Dendritic cell treated with granulocyte-macrophage colony-stimulating factor and Interleukin-4, amounts not matched to agents 40 ng/mL and 50 ng/mL, for 4 days (primary cell): ENCODE results near the gene SERPINE1.
"Not testable (repeated sequence)": the region's sequence is repeated elsewhere in the genome, so short reads cannot be mapped to it uniquely, and the experiment has no call there.

Experiments
- H3K27ac Mint-ChIP-seq: one replicate; pipeline ENCODE4 v1.8.0; 2022; ENCODE audit warnings: mild to moderate bottlenecking, mixed read lengths
- H3K27me3 Mint-ChIP-seq: one replicate; pipeline ENCODE4 v1.8.0; 2022; ENCODE audit warnings: mild to moderate bottlenecking, mixed read lengths
- H3K36me3 Mint-ChIP-seq: one replicate; pipeline ENCODE4 v1.8.0; 2022; ENCODE audit warnings: low read depth, mixed read lengths
- H3K4me1 Mint-ChIP-seq: one replicate; pipeline ENCODE4 v1.8.0; 2022; ENCODE audit warnings: low read depth, mixed read lengths
- H3K4me3 Mint-ChIP-seq: one replicate; pipeline ENCODE4 v1.8.0; 2022; ENCODE audit warnings: mild to moderate bottlenecking, moderate library complexity, mixed read lengths
- H3K9me3 Mint-ChIP-seq: one replicate; pipeline ENCODE4 v1.8.0; 2022; ENCODE audit warnings: mixed read lengths
- intact Hi-C: fragments of 100-400 bp; cut with micrococcal nuclease; formaldehyde crosslinking; loops from one replicate; pipeline ENCODE4 v1.15.0; 2022

The SERPINE1 gene

DNA sequence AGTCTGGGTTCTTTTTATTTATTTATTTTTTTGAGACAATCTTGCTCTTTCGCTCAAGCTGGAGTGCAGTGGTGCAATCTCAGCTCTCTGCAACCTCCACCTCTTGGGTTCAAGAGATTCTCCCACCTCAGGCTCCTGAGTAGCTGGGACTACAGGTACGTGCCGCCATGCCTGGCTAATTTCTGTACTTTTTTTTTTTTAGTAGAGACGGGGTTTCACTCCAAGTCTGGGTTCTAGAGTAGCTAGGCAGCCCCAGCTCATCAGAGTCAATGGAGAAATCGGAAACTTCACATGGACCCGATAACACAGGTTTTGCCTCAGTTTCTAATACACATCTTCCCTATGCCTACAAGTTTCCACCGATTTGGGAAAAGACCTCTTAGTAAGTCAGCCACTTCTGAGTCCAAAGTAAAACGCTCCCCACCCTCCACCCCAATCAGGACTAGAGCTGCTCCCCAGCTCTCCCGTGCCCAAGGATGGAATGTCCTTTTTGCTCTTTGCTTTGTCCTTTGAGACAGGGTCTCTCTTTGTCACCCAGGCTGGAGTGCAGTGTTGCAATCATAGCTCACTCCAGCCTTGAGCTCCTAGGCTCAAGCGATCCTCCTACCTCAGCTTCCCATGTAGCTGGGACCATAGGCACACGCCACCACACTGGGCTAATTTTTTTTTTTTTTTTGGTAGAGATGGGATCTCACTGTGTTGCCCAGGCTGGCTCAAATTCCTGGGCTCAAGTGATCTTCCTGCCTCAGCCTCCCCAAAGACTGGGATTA lies 3.8 kb upstream of the SERPINE1 start:
- Mint-ChIP-seq H3K9me3 (no peaks in the 10 kb centered on the region), H3K27me3 (peaks cover 83% of the 10 kb centered on the region), H3K4me1 (peaks cover 70% of the 10 kb centered on the region), H3K36me3 (no peaks in the 10 kb centered on the region), H3K4me3 (no peak overlapping the region), H3K27ac (no peak overlapping the region)
- intact Hi-C loops = no loop called here

DNA sequence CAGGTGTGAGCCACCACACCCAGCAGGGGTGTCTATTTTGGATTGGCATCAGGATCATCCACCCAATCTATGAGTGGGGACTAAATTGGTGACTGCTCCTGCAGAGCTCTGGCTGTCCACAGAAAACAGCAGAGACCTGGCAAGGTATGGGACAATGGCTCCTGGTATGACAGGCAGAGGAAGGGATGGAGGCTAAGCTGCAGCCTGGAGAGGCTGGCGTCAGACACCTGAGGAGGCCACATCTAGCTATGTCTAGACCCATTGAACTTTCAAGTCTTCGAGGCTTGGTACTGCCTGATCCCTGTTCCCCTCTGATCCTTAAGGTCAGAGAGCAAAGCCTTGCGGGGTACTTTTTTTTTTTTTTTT lies 3.2 kb upstream of the SERPINE1 start:
- no peaks in the 10 kb centered on the region for H3K36me3 Mint-ChIP-seq
- H3K27me3 Mint-ChIP-seq = peaks cover 83% of the 10 kb centered on the region
- intact Hi-C loops = no loop called here
- H3K9me3 Mint-ChIP-seq = no peaks in the 10 kb centered on the region
- H3K4me3 Mint-ChIP-seq = no peak overlapping the region
- H3K4me1 Mint-ChIP-seq = peaks cover 70% of the 10 kb centered on the region
- H3K27ac Mint-ChIP-seq = no peak overlapping the region

DNA sequence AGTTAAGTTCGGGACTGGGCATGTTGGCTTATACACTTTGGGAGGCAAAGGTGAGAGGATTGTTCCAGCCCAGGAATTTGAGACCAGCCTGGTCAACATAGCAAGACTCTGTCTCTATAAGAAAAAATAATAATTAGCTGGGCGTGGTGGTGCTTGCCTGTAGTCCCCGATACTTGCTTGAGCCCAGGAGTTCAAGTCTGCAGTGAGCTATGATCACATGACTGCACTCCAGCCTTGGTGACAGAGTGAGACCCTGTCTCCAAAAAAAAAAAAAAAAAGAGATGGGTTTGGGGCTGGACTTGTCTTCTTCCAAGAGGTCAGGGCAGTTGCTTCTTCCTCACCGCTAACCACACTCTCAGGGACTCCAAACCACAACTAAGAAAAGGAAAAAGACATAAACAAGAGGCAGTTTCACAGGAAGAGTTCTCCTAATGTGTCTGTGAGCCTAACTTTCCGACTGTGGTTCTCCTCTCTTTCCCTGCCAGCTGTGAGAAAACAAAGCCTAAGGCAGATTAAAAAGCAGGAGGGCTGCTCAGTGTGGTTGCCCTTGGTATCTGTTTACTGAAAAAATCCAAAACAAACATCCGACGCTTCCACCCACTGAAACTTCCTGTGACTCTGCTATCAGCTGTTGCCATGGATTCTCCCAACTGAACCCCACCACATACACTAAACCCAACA lies 2.4 kb upstream of the SERPINE1 start:
- Mint-ChIP-seq H3K36me3 (no peaks in the 10 kb centered on the region), H3K4me1 (peaks cover 74% of the 10 kb centered on the region), H3K27me3 (peaks cover 80% of the 10 kb centered on the region), H3K27ac (peak overlapping the region; percentile 30), H3K9me3 (no peaks in the 10 kb centered on the region), H3K4me3 (peak overlapping the region; percentile 35)
- intact Hi-C loops = no loop called here

DNA sequence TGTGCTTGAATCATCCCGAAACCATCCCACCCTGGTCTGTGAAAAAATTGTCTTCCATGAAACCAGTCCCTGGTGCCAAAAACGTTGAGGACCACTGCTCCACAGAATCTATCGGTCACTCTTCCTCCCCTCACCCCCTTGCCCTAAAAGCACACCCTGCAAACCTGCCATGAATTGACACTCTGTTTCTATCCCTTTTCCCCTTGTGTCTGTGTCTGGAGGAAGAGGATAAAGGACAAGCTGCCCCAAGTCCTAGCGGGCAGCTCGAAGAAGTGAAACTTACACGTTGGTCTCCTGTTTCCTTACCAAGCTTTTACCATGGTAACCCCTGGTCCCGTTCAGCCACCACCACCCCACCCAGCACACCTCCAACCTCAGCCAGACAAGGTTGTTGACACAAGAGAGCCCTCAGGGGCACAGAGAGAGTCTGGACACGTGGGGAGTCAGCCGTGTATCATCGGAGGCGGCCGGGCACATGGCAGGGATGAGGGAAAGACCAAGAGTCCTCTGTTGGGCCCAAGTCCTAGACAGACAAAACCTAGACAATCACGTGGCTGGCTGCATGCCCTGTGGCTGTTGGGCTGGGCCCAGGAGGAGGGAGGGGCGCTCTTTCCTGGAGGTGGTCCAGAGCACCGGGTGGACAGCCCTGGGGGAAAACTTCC lies 784 bp upstream of the SERPINE1 start:
- peaks cover 89% of the 10 kb centered on the region for H3K4me1 Mint-ChIP-seq

DNA sequence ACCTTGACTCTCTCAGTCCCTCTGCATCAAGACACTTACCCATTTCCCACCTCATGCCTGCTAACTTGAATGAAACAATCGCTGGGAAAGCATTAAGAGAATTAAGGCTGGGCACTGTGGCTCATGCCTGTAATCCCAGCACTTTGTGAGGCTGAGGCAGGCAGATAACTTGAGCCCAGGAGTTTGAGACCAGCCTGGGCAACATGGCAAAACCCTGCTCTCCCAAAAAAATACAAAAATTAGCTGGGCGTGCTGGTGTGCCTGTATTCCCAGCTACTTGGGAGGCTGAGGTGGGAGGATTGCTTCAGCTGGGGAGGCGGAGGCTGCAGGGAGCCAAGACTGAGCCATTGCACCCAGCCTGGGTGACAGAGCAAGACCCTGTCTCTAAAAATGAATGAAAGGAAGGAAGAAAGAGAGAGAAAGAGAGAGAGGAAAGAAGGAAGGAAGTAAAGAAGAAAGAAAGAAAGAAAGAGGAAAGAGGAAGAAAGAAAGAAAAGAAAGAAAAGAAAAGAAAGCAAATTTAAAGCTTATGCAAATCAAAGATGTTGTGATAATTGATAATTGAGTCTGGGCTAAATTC lies 646 bp downstream of the SERPINE1 start:
- H3K27me3 Mint-ChIP-seq = peaks cover 63% of the 10 kb centered on the region
- H3K4me3 Mint-ChIP-seq = peak overlapping the region; percentile 52
- H3K9me3 Mint-ChIP-seq = no peaks in the 10 kb centered on the region
- intact Hi-C loops = no loop called here
- H3K36me3 Mint-ChIP-seq = no peaks in the 10 kb centered on the region
- H3K27ac Mint-ChIP-seq = no peak overlapping the region
- H3K4me1 Mint-ChIP-seq = peaks cover 91% of the 10 kb centered on the region

More for the DNA sequence above, 784 bp upstream of the SERPINE1 start:
- intact Hi-C loops = no loop called here
- H3K36me3 Mint-ChIP-seq = no peaks in the 10 kb centered on the region
- H3K27ac Mint-ChIP-seq = peak overlapping the region; percentile 35
- H3K4me3 Mint-ChIP-seq = no peak overlapping the region
- peaks cover 67% of the 10 kb centered on the region for H3K27me3 Mint-ChIP-seq
- H3K9me3 Mint-ChIP-seq = no peaks in the 10 kb centered on the region

DNA sequence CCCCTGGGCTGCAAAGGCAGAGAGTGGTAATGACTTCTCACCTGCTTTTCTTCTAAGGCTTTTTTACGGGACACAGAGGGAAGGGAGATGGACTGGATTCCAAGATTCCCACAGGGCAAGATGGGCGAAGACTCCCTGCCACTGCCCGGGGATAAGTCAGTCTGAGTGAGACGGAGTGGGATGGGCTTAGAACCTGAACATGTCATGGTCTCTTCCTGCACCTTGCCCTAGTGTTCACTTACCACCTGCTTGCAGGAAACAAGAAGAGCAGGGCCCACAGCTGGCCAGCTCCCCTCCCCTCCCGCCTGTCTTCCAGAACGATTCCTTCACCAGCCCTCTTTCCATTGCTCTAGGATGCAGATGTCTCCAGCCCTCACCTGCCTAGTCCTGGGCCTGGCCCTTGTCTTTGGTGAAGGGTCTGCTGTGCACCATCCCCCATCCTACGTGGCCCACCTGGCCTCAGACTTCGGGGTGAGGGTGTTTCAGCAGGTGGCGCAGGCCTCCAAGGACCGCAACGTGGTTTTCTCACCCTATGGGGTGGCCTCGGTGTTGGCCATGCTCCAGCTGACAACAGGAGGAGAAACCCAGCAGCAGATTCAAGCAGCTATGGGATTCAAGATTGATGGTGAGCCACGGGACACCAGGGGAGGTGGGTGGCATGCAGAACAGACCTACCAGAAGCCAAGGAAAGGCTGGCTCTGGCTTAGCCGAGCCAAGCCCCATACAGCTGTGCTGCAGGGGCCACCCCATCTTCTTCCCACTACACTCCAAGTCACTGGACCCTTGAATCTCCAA lies 1.3 kb downstream of the SERPINE1 start:
- H3K4me3 Mint-ChIP-seq = no peak overlapping the region
- H3K4me1 Mint-ChIP-seq = peaks cover 88% of the 10 kb centered on the region
- peaks cover 57% of the 10 kb centered on the region for H3K27me3 Mint-ChIP-seq
- no peaks in the 10 kb centered on the region for H3K36me3 Mint-ChIP-seq
- H3K9me3 Mint-ChIP-seq = no peaks in the 10 kb centered on the region
- H3K27ac Mint-ChIP-seq = no peak overlapping the region
- intact Hi-C loops = no loop called here

DNA sequence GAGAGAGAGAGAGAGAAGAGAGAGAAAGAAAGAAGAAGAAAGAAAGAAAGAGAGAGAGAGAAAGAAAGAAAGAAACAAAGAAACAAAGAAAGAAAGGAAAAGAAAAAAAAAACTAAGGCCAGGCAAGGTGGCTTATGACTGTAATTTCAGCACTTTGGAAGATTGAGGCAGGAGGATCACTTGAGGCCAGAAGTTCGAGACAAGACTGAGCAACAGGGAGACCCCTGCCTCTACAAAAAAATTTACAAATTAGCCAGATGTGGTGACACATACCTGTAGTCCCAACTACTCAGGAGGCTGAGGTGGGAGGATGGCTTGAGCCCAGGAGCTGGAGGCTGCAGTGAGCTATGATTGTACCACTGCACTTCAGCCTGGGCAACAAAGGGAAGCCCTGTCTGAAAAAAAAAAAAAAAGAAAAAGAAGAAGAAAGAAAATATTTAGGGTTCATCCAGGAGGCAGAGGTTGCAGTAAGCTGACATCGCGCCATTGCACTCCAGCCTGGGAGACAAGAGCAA lies 2.8 kb downstream of the SERPINE1 start:
- peaks cover 53% of the 10 kb centered on the region for H3K27me3 Mint-ChIP-seq
- H3K4me3 Mint-ChIP-seq = no peak overlapping the region
- no peaks in the 10 kb centered on the region for H3K9me3 Mint-ChIP-seq
- intact Hi-C loops = no loop called here
- H3K36me3 Mint-ChIP-seq = no peaks in the 10 kb centered on the region
- H3K4me1 Mint-ChIP-seq = peaks cover 90% of the 10 kb centered on the region
- peak overlapping the region; percentile 23 for H3K27ac Mint-ChIP-seq

DNA sequence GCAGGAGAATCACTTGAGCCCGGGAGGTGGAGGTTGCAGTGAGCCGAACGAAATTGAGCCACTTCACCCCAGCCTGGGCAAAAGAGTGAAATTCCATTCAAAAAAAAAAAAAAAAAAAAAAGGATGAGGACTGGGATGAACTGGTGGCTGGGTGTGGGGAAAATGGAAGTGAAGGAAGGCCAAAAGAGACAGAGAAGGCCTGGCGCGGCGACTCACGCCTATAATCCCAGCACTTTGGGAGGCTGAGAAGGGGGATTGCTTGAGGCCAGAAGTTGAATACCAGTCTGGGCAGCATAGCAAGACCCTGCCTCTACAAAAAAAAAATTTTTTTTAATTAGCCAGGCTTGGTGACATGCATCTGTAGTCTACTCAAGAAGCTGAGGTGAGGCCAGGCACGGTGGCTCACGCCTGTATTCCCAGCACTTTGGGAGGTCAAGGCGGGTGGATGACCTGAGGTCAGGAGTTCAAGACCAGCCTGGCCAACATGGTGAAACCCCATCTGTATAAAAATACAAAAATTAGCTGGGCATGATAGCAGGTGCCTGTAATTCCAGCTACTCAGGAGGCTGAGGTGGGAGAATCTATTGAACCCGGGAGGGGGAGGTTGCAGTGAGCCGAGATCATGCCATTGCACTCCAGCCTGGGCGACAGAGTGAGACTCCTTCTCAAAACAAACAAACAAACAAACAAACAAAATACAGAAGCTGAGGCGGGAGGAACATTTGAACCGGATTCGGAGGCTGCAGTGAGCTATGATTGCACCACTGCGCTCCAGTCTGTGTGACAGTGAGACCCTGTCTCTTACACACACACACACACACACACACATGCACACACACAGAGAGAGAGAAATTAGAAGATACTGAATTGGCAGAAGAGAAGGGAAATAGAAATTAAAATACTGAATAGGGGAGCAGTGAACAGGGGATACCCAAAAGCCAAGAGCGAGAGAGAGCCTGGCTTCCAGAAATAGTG lies 6.0 kb downstream of the SERPINE1 start:
- peaks cover 25% of the 10 kb centered on the region for H3K27me3 Mint-ChIP-seq
- H3K4me1 Mint-ChIP-seq = peaks cover 88% of the 10 kb centered on the region
- H3K27ac Mint-ChIP-seq, H3K36me3 Mint-ChIP-seq, H3K4me3 Mint-ChIP-seq, H3K9me3 Mint-ChIP-seq, intact Hi-C loops: not testable (repeated sequence)

DNA sequence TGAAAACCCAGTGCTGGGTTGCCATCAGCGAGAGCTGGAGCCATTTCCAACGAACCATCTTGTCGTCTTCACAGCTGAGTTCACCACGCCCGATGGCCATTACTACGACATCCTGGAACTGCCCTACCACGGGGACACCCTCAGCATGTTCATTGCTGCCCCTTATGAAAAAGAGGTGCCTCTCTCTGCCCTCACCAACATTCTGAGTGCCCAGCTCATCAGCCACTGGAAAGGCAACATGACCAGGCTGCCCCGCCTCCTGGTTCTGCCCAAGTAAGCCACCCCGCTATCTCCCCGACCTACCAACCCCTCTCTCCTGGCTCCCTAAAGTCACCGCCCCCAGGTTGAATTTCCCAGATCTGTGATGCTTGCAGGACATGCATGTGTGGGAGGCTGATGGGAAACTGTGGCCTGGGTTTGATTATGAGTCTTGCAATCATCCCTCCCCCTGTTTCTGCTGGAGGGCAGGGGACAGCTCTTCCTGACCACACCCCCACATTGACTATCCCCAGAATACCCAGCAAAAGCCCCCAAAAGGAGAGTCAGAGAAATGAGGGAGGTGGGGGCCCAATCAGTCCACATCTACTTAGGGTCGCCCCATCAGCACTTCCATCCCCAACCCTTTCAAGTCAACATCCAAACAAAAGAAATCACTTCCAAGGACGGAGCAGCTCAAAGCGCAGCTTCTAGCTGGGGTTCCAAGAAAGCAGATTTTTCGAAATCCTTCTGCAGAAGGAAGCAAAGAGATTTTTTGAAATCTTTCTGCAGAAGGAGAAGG lies 6.9 kb downstream of the SERPINE1 start:
- H3K27me3 Mint-ChIP-seq = peaks cover 18% of the 10 kb centered on the region
- peak overlapping the region; percentile 56 for H3K4me3 Mint-ChIP-seq
- H3K36me3 Mint-ChIP-seq = no peaks in the 10 kb centered on the region
- intact Hi-C loops = no loop called here
- peaks cover 91% of the 10 kb centered on the region for H3K4me1 Mint-ChIP-seq
- peak overlapping the region; percentile 66 for H3K27ac Mint-ChIP-seq
- H3K9me3 Mint-ChIP-seq = no peaks in the 10 kb centered on the region

DNA sequence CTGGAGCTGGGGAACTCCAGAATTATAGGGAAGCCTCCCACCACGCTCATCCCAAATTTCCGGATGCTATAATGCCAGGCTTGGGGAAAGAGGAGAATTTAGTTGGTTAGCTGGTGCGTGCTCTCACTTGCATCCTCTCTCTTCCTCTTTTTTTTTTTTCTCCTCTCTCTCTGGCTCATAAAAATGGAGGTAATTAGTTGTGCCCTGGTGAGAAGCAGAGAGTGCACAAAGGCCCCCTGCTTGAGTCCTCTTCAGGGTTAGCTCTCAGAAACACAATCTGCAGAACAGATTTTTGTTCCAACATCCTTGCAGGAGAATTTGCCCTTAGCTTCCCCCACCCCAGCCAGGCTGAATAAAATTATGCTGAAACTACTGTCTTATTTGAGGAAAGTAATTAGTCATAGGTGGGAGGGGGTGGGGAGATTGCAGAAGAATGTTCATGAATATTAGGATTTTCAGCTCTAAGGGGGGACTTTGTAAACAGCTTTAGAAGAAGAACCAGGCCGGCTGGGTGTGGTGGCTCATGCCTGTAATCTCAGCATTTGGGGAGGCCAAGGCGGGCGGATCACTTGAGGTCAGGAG lies 7.6 kb downstream of the SERPINE1 start:
- H3K4me3 Mint-ChIP-seq = peak overlapping the region; percentile 28
- H3K27me3 Mint-ChIP-seq = peaks cover 17% of the 10 kb centered on the region
- intact Hi-C loops = no loop called here
- peak overlapping the region; percentile 66 for H3K27ac Mint-ChIP-seq
- no peaks in the 10 kb centered on the region for H3K36me3 Mint-ChIP-seq
- H3K9me3 Mint-ChIP-seq = no peaks in the 10 kb centered on the region
- peaks cover 91% of the 10 kb centered on the region for H3K4me1 Mint-ChIP-seq

DNA sequence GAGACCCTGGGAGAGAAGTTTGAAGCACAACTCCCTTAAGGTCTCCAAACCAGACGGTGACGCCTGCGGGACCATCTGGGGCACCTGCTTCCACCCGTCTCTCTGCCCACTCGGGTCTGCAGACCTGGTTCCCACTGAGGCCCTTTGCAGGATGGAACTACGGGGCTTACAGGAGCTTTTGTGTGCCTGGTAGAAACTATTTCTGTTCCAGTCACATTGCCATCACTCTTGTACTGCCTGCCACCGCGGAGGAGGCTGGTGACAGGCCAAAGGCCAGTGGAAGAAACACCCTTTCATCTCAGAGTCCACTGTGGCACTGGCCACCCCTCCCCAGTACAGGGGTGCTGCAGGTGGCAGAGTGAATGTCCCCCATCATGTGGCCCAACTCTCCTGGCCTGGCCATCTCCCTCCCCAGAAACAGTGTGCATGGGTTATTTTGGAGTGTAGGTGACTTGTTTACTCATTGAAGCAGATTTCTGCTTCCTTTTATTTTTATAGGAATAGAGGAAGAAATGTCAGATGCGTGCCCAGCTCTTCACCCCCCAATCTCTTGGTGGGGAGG lies 10.8 kb downstream of the SERPINE1 start:
- Mint-ChIP-seq H3K27me3 (peaks cover 6% of the 10 kb centered on the region), H3K27ac (peak overlapping the region; percentile 65), H3K9me3 (no peaks in the 10 kb centered on the region), H3K4me3 (peak overlapping the region; percentile 37), H3K4me1 (peaks cover 67% of the 10 kb centered on the region), H3K36me3 (no peaks in the 10 kb centered on the region)
- intact Hi-C loops = loop anchor here (1.0 kb wide), 1 partner anchor 43 kb away; no protein-coding TSS in a partner anchor
